K562 (cell line): Measurements from ENCODE around the gene HMGB2. TPM values are rescaled to one million over a fixed set of nuclear protein-coding genes. Genes with fewer than 3 reads are reported as not detected.

Experiments used
- ATAC-seq: fragments of 200-7000 bp; cut with Tn5 transposase; 3 replicates; pipeline ENCODE4 v1.9.1; 2020; ENCODE audit warnings: moderate library complexity
- BruUV-seq: library from RNA; stranded (reverse); fragments of 400-500 nt; replicated peaks from 2 replicates; lab custom pipeline; 2021; lab: Mats Ljungman, UMichigan
- CTCF ChIA-PET: fragments of 300-600 bp; formaldehyde crosslinking; extraction: SDS; loops from one replicate; lab custom pipeline; 2021; ENCODE audit warnings: low intra/inter-chr PET ratio; lab: Yijun Ruan, JAX
- POLR2A ChIA-PET: fragments of 300-600, 350-650 bp; sonication (Branson Sonifier 250); formaldehyde crosslinking; extraction: SDS; loops from one replicate; lab custom pipeline; 2021; ENCODE audit warnings: antibody characterized with exemption, inconsistent platforms; lab: Yijun Ruan, JAX
- DNase-seq, 4 experiments: peaks; one replicate each; pipeline versions ENCODE4 v3.0.0 to v3.0.0-alpha.2; 2011 to 2018; ENCODE audit warnings: low spot score in 3 of 4, mixed read lengths in 3 of 4; ENCODE audit errors: extremely low read depth in 1 of 4
- FAIRE-seq: peaks from 2 replicates; lab custom pipeline; 2011; peaks lifted over from hg19 to GRCh38; lab: Jason Lieb, UNC
- H2AFZ ChIP-seq: 2 replicates; pipeline ENCODE4 v1.6.0; 2011; ENCODE audit warnings: low read depth, low read length, control low read depth, inconsistent platforms
- H3K27ac ChIP-seq: fragments of 200-600 bp; 3 replicates; pipeline ENCODE4 v1.8.0; 2011; ENCODE audit warnings: low read depth, mild to moderate bottlenecking, control low read depth, inconsistent platforms, low read length, moderate library complexity, mixed read lengths; ENCODE audit errors: extremely low read depth
- H3K27me3 ChIP-seq, 2 experiments: fragments of 300-600 bp in 1 of 2; 2 replicates in 1 of 2; 3 replicates in 1 of 2; pipeline versions ENCODE4 v1.6.0 to v1.8.0; 2011; ENCODE audit warnings: inconsistent platforms in 2 of 2, low read length in 2 of 2, mild to moderate bottlenecking in 1 of 2, mixed read lengths in 1 of 2, moderate library complexity in 1 of 2; ENCODE audit not compliant: control insufficient read depth in 2 of 2, insufficient read depth in 2 of 2
- H3K36me3 ChIP-seq: fragments of 300-600 bp; 3 replicates; pipeline ENCODE4 v1.8.0; 2011; ENCODE audit warnings: mild to moderate bottlenecking, low read length, inconsistent platforms; ENCODE audit not compliant: control insufficient read depth, insufficient read depth
- H3K4me1 ChIP-seq, 2 experiments: fragments of 200-600 bp in 1 of 2; replicated peaks in 1 of 2; 2 replicates in 1 of 2; 3 replicates in 1 of 2; pipeline versions ENCODE4 v1.5.1 to v1.8.0; 2011; ENCODE audit warnings: inconsistent platforms in 2 of 2, low read length in 2 of 2, mild to moderate bottlenecking in 1 of 2, mixed read lengths in 1 of 2, moderate library complexity in 1 of 2; ENCODE audit not compliant: control insufficient read depth in 2 of 2, insufficient read depth in 2 of 2
- H3K4me2 ChIP-seq: 2 replicates; pipeline ENCODE4 v1.6.1; 2011; ENCODE audit warnings: low read length, control low read depth, inconsistent platforms, mixed read lengths; ENCODE audit not compliant: insufficient read depth
- H3K4me3 ChIP-seq: fragments of 200-600 bp; sonication (generic), shearing (Covaris generic); 2 replicates; pipeline ENCODE4 v1.5.1; 2016; ENCODE audit warnings: control low read depth, inconsistent platforms
- H3K79me2 ChIP-seq: fragments of 200-600 bp; 3 replicates; pipeline ENCODE4 v1.8.0; 2011; ENCODE audit warnings: low read length, inconsistent platforms; ENCODE audit not compliant: control insufficient read depth, insufficient read depth
- H3K9ac ChIP-seq, 2 experiments: 2 replicates each; pipeline versions ENCODE4 v1.6.0 to v1.6.1; 2011; ENCODE audit warnings: low read depth in 2 of 2, low read length in 2 of 2, control low read depth in 1 of 2, inconsistent platforms in 1 of 2, mild to moderate bottlenecking in 1 of 2, mixed read lengths in 1 of 2; ENCODE audit not compliant: insufficient read depth in 1 of 2
- H3K9me1 ChIP-seq: one replicate; pipeline ENCODE4 v1.6.0; 2011; ENCODE audit warnings: inconsistent platforms, mild to moderate bottlenecking, low read length, moderate library complexity; ENCODE audit not compliant: control insufficient read depth, insufficient read depth
- H3K9me3 ChIP-seq: replicated peaks from 2 replicates; pipeline ENCODE4 v1.5.1; 2011; ENCODE audit warnings: low read depth, low read length, inconsistent platforms; ENCODE audit not compliant: control insufficient read depth, insufficient read depth
- H4K20me1 ChIP-seq: replicated peaks from 2 replicates; pipeline ENCODE4 v1.6.1; 2011; ENCODE audit warnings: low read length, inconsistent platforms, mixed read lengths; ENCODE audit not compliant: control insufficient read depth, insufficient read depth
- CHD1 ChIP-seq: fragments of 200-600 bp; sonication (generic); IDR thresholded peaks from one replicate; pipeline ENCODE4 v1.6.1; 2012; ENCODE audit warnings: mild to moderate bottlenecking, moderate library complexity, low read length, inconsistent platforms
- CTBP1 ChIP-seq: fragments of 450-650 bp; IDR thresholded peaks from 2 replicates; pipeline ENCODE4 v1.6.1; 2016; ENCODE audit warnings: borderline replicate concordance
- FOSL1 ChIP-seq: fragments of 200-800 bp; sonication (Bioruptor generic); conservative IDR thresholded peaks from 2 replicates; pipeline ENCODE4 v1.6.1; 2016; ENCODE audit warnings: missing genetic modification characterization, missing compliant biosample characterization
- HNRNPLL ChIP-seq: fragments of 200-400 bp; formaldehyde crosslinking; IDR thresholded peaks from 2 replicates; pipeline ENCODE4 v1.6.1; 2017; ENCODE audit warnings: low read length, low read depth, mild to moderate bottlenecking; ENCODE audit not compliant: poor library complexity, severe bottlenecking
- JUN ChIP-seq, 2 experiments: sonication (generic) in 1 of 2; formaldehyde crosslinking in 1 of 2; IDR thresholded peaks; 2 replicates each; pipeline versions ENCODE4 v1.6.1 to v1.8.0; 2012 to 2022; ENCODE audit warnings: borderline replicate concordance in 2 of 2, mild to moderate bottlenecking in 2 of 2, improper control_type of control experiment in 1 of 2, low read depth in 1 of 2, low read length in 1 of 2, missing genetic modification reagents in 1 of 2
- KHSRP ChIP-seq: fragments of 450-650 bp; IDR thresholded peaks from 2 replicates; pipeline ENCODE4 v1.6.1; 2017
- MXI1 ChIP-seq: IDR thresholded peaks from 2 replicates; pipeline ENCODE4 v1.6.1; 2011; ENCODE audit warnings: low read depth, mild to moderate bottlenecking, improper control_type of control experiment, low read length
- SMARCE1 ChIP-seq: fragments of 450-650 bp; IDR thresholded peaks from 2 replicates; pipeline ENCODE4 v1.7.1; 2016; ENCODE audit warnings: mild to moderate bottlenecking
- TAL1 ChIP-seq: fragments of 450-650 bp; IDR thresholded peaks from 2 replicates; pipeline ENCODE4 v1.6.1; 2016; ENCODE audit warnings: mild to moderate bottlenecking
- ZNF174 ChIP-seq: fragments of 250-450 bp; sonication (Bioruptor Pico); IDR thresholded peaks from 2 replicates; pipeline ENCODE4 v1.4.0; 2020; ENCODE audit warnings: mild to moderate bottlenecking
- ZNF445 ChIP-seq: fragments of 250-450 bp; sonication (Bioruptor Pico); IDR thresholded peaks from 2 replicates; pipeline ENCODE4 v1.4.0; 2020; ENCODE audit warnings: low read depth, mild to moderate bottlenecking, moderate library complexity
- ZNF561 ChIP-seq: fragments of 450-650 bp; formaldehyde crosslinking; conservative IDR thresholded peaks from 2 replicates; pipeline ENCODE4 v1.4.0; 2020; ENCODE audit warnings: mild to moderate bottlenecking, moderate library complexity
- ZNF76 ChIP-seq: fragments of 250-450 bp; sonication (Bioruptor Pico); IDR thresholded peaks from 2 replicates; pipeline ENCODE4 v1.4.0; 2020; ENCODE audit warnings: mild to moderate bottlenecking, moderate library complexity, borderline replicate concordance
- WGBS: fragments of 100-300 bp; shearing (Covaris generic); methylation state at CpG from one replicate; pipeline ENCODE4 v1.1.6; 2016; ENCODE audit warnings: low coverage, mixed read lengths; ENCODE audit not compliant: insufficient coverage; ENCODE audit errors: missing lambda C conversion rate; 5-methylcytosine and 5-hydroxymethylcytosine counted together
- in situ Hi-C: fragments of 300-500 bp; cut with MboI; formaldehyde crosslinking; loops from 4 replicates; pipeline ENCODE4 v1.15.0; 2018; ENCODE audit warnings: inconsistent platforms, mixed read lengths
- intact Hi-C: fragments of 100-400 bp; cut with micrococcal nuclease; formaldehyde crosslinking; loops from 2 replicates; pipeline ENCODE4 v1.14.2; 2022
- polyA plus RNA-seq, 8 experiments: library from polyadenylated mRNA; depleted of rRNA in 4 of 8; stranded (reverse) in 5 of 8; unstranded in 3 of 8; fragments of >200 nt; fragmentation: Nextera tagmentation in 2 of 8; fragmentation: Illumina TruSeq in 1 of 8; extraction: Ambion mirVana in 2 of 8; extraction: Trizol in 1 of 8; gene quantifications; 2 replicates each; pipeline versions ENCODE4 v1.2.1 to v1.2.3, GENCODE V29; 2011 to 2014; ENCODE audit warnings: inconsistent platforms in 1 of 8, missing spikeins in 1 of 8
- total RNA-seq, 7 experiments: library from RNA; depleted of rRNA in 6 of 7; stranded (reverse); fragments of >200 nt in 6 of 7; fragmentation: Illumina TruSeq in 2 of 7; extraction: Trizol in 2 of 7; gene quantifications; 2 replicates each; pipeline versions ENCODE4 v1.2.1 to v1.2.3, GENCODE V29; 2011 to 2021; ENCODE audit warnings: low replicate concordance in 1 of 7
- TF ChIP-seq, protein P1 (sequence below): fragments of 450-650 bp; IDR thresholded peaks from 2 replicates; pipeline ENCODE4 v1.6.1; 2016; ENCODE audit warnings: antibody characterized with exemption
- TF ChIP-seq, protein P2 (sequence below): sonication (generic); formaldehyde crosslinking; IDR thresholded peaks from 2 replicates; pipeline ENCODE4 v1.8.1; 2023; ENCODE audit warnings: mild to moderate bottlenecking, missing genetic modification reagents, moderate library complexity
- TF ChIP-seq, protein P3 (sequence below), 2 experiments: fragments of 450-650 bp in 1 of 2; sonication (generic) in 1 of 2; formaldehyde crosslinking; conservative IDR thresholded peaks; 2 replicates each; pipeline versions ENCODE4 v1.4.0 to v1.8.1; 2020 to 2022; ENCODE audit warnings: mild to moderate bottlenecking in 1 of 2, missing genetic modification reagents in 1 of 2

Gene HMGB2
- total and polyA plus RNA-seq, 9 of the 15 experiments (the other 6 are each of a cell fraction or from before 2014, with no cell fraction given): 309 to 822 (median 626) TPM

DNA sequence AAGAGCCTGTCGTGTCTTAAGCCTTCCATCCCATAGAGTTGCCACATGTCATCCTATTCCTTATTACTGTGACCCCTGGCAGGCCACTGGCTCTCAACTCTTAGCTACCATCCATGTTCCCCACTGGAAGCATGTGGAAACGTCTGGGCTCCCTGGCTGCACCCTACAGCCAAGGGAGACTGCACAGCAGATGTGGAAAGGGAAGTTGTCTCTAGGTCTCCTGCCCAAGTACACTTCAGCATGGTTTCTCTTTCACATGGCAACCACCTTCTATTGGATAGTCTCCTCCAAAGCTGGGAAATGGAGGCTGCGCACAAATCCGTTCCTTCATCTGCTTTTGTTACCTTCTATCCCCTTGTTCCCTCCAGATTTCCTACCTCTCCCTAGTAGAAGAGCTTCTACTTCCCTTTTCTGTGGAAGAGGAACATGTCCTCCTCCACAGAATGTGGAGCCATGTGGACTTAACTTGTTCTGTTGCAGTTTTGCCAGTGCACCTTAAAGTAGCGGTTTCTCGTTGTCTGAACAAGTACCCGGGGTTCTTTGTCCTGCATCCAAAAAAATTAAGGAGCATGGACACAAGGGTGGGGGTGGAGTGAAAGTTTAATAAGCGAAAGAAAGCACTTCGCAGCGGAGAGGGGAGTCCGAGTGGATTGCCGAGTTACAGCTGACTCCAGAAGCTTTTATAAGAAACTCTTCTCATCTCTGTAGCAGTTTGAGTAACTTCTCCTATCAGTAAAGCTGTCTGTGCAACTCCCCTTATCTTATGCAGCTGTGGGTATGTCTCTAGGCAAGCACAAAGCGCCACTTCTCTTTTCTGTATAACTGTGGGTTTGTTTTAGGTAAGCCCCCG is 52.5 kb downstream of the HMGB2 start:
- peak overlapping the region; percentile 72 for H2AFZ ChIP-seq
- peaks cover 8% of the 10 kb centered on the region; the same call in 1 of the 3 replicates for H3K36me3 ChIP-seq
- H3K4me2 ChIP-seq: peak overlapping the region; percentile 81
- no TSS peak for BruUV-seq
- peak overlapping the region; percentile 76 for H3K27ac ChIP-seq
- H3K27me3 ChIP-seq: no peaks in the 10 kb centered on the region
- H4K20me1 ChIP-seq: 0 out of 2 replicates have a peak, but pooled peaks cover 2% of the 10 kb centered on the region
- H3K9ac ChIP-seq: peak overlapping the region; percentile 35 to 80; a peak in 3 of 4 replicates
- H3K9me3 ChIP-seq: peaks cover 23% of the 10 kb centered on the region
- H3K9me1 ChIP-seq: no peaks in the 10 kb centered on the region
- H3K79me2 ChIP-seq: peaks cover 42% of the 10 kb centered on the region
- peak overlapping the region; percentile 36 for H3K4me3 ChIP-seq
- H3K4me1 ChIP-seq: peaks cover 7 to 17% of the 10 kb centered on the region in 2 experiments
- peak; percentile 79 for FAIRE-seq
- 4% methylated on average over 14 of the region's 14 CpGs for WGBS
- in situ Hi-C loops (no loop called here), intact Hi-C loops (loop anchor here (1.0 to 5.0 kb wide), 4 partner anchors 17 to 268 kb away; partner anchors contain the start of gene SAP30)
- DNase-seq: peak in 1 of 4 experiments; percentile 73
- peak; percentile 83 for ATAC-seq
- ChIA-PET CTCF (interaction anchor here (1.4 kb wide), 1 partner anchor 256 kb away, joined by 3 read pairs; no protein-coding TSS in a partner anchor), POLR2A (interaction anchor here (0.6 to 1.9 kb wide), 7 partner anchors 9 to 89 kb away, joined by 3 to 9 read pairs (median 3); partner anchors contain the start of genes HMGB2 and SAP30)
- TF ChIP-seq SMARCE1 (peak; percentile 77; the same call in 1 of the 2 replicates), HNRNPLL (peak; percentile 29), MXI1 (no peak), TAL1 (peak; percentile 71), FOSL1 (tag) (no peak), CTBP1 (peak; percentile 52; the same call in 1 of the 2 replicates), ZNF76 (CRISPR knock-in tag) (no peak), ZNF174 (CRISPR knock-in tag) (no peak), CHD1 (no peak), ZNF445 (no peak), ZNF561 (CRISPR knock-in tag) (no peak), KHSRP (no peak), JUN (IDR thresholded peaks at IDR 0.05; ENCODE audit: borderline replicate concordance, low read depth, low read length) (no peak), JUN (CRISPR knock-in tag; IDR thresholded peaks at IDR 0.05; ENCODE audit: borderline replicate concordance) (no peak)
- TF ChIP-seq, protein P1, sequence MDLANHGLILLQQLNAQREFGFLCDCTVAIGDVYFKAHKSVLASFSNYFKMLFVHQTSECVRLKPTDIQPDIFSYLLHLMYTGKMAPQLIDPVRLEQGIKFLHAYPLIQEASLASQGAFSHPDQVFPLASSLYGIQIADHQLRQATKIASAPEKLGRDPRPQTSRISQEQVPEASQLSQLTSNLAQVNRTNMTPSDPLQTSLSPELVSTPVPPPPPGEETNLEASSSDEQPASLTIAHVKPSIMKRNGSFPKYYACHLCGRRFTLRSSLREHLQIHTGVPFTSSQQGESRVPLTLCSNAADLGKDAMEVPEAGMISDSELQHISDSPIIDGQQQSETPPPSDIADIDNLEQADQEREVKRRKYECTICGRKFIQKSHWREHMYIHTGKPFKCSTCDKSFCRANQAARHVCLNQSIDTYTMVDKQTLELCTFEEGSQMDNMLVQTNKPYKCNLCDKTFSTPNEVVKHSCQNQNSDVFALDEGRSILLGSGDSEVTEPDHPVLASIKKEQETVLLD: no peak
- TF ChIP-seq, protein P2, sequence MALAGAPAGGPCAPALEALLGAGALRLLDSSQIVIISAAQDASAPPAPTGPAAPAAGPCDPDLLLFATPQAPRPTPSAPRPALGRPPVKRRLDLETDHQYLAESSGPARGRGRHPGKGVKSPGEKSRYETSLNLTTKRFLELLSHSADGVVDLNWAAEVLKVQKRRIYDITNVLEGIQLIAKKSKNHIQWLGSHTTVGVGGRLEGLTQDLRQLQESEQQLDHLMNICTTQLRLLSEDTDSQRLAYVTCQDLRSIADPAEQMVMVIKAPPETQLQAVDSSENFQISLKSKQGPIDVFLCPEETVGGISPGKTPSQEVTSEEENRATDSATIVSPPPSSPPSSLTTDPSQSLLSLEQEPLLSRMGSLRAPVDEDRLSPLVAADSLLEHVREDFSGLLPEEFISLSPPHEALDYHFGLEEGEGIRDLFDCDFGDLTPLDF (CRISPR knock-in tag): no peak
- TF ChIP-seq, protein P3, sequence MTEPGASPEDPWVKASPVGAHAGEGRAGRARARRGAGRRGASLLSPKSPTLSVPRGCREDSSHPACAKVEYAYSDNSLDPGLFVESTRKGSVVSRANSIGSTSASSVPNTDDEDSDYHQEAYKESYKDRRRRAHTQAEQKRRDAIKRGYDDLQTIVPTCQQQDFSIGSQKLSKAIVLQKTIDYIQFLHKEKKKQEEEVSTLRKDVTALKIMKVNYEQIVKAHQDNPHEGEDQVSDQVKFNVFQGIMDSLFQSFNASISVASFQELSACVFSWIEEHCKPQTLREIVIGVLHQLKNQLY (CRISPR knock-in tag; conservative IDR thresholded peaks at IDR 0.05): no peak
